Endothelial cell of umbilical vein (primary cell): ENCODE results near the gene RARA. TPM values are rescaled to one million over a fixed set of nuclear protein-coding genes. Genes with fewer than 3 reads are reported as not detected.

Source experiments
- BruUV-seq: library from RNA; stranded (reverse); fragments of 400-500 nt; replicated peaks from 2 replicates; lab custom pipeline; 2021; lab: Mats Ljungman, UMichigan
- CTCF ChIA-PET: fragments of 300-600, 350-600 bp; sonication (Branson Sonifier 250); formaldehyde crosslinking; loops from one replicate; lab custom pipeline; 2021; ENCODE audit warnings: antibody characterized with exemption, inconsistent platforms; lab: Charles Lee
- POLR2A ChIA-PET: fragments of 300-600, 350-600 bp; sonication (Branson Sonifier 250); formaldehyde crosslinking; loops from one replicate; lab custom pipeline; 2021; ENCODE audit warnings: antibody characterized with exemption, inconsistent platforms; lab: Charles Lee
- DNase-seq: peaks from one replicate; pipeline ENCODE4 v3.0.0-alpha.2; 2011; ENCODE audit warnings: low read depth, low spot score
- FAIRE-seq: peaks from 2 replicates; lab custom pipeline; 2011; peaks lifted over from hg19 to GRCh38; lab: Jason Lieb, UNC
- H2AFZ ChIP-seq: 2 replicates; pipeline ENCODE4 v1.6.0; 2012; ENCODE audit warnings: low read depth, low read length, control low read depth, inconsistent platforms
- H3K27ac ChIP-seq: 2 replicates; pipeline ENCODE4 v1.5.1; 2011; ENCODE audit warnings: low read depth, mild to moderate bottlenecking, control low read depth, low read length, moderate library complexity; ENCODE audit not compliant: insufficient read depth
- H3K27me3 ChIP-seq, 2 experiments: 2 replicates each; pipeline versions ENCODE4 v1.6.0 to v1.6.1; 2011; ENCODE audit warnings: low read length in 2 of 2, mixed read lengths in 1 of 2; ENCODE audit not compliant: control insufficient read depth in 2 of 2, insufficient read depth in 2 of 2
- H3K36me3 ChIP-seq, 2 experiments: 2 replicates in 1 of 2; 3 replicates in 1 of 2; pipeline ENCODE4 v1.5.1; 2011; ENCODE audit warnings: low read length in 2 of 2, mild to moderate bottlenecking in 1 of 2, moderate library complexity in 1 of 2; ENCODE audit not compliant: control insufficient read depth in 2 of 2, insufficient read depth in 2 of 2; ENCODE audit errors: extremely low read depth in 1 of 2
- H3K4me1 ChIP-seq: 3 replicates; pipeline ENCODE4 v1.5.1; 2011; ENCODE audit warnings: mild to moderate bottlenecking, low read length; ENCODE audit not compliant: control insufficient read depth, insufficient read depth; ENCODE audit errors: extremely low read depth
- H3K4me2 ChIP-seq: 2 replicates; pipeline ENCODE4 v1.6.1; 2011; ENCODE audit warnings: low read length, control low read depth, mixed read lengths; ENCODE audit not compliant: insufficient read depth
- H3K4me3 ChIP-seq, 3 experiments: fragments of 200-600 bp in 1 of 3; sonication (generic), shearing (Covaris generic) in 1 of 3; replicated peaks in 1 of 3; 2 replicates each; pipeline ENCODE4 v1.5.1; 2011 to 2016; ENCODE audit warnings: control low read depth in 3 of 3, low read length in 3 of 3, mild to moderate bottlenecking in 2 of 3, inconsistent platforms in 1 of 3, low read depth in 1 of 3, moderate library complexity in 1 of 3; ENCODE audit not compliant: insufficient read depth in 1 of 3
- H3K79me2 ChIP-seq: 2 replicates; pipeline ENCODE4 v1.6.0; 2012; ENCODE audit warnings: low read length, inconsistent platforms; ENCODE audit not compliant: control insufficient read depth, insufficient read depth
- H3K9ac ChIP-seq: replicated peaks from 2 replicates; pipeline ENCODE3; 2011; ENCODE audit warnings: low read length, control low read depth; ENCODE audit not compliant: insufficient read depth; ENCODE audit errors: extremely low read depth
- H3K9me1 ChIP-seq: replicated peaks from 3 replicates; pipeline ENCODE4 v1.6.0; 2011; ENCODE audit warnings: mild to moderate bottlenecking, low read length; ENCODE audit not compliant: control insufficient read depth, insufficient read depth; ENCODE audit errors: extremely low read depth
- H3K9me3 ChIP-seq: replicated peaks from 2 replicates; pipeline ENCODE4 v1.5.1; 2012; ENCODE audit warnings: low read length, inconsistent platforms; ENCODE audit not compliant: control insufficient read depth, insufficient read depth
- H4K20me1 ChIP-seq: replicated peaks from 2 replicates; pipeline ENCODE3; 2011; ENCODE audit warnings: mild to moderate bottlenecking, low read length; ENCODE audit not compliant: control insufficient read depth, insufficient read depth; ENCODE audit errors: extremely low read depth
- EZH2 ChIP-seq: IDR thresholded peaks from 2 replicates; pipeline ENCODE4 v1.6.1; 2012; ENCODE audit warnings: borderline replicate concordance, low read depth, mild to moderate bottlenecking, moderate library complexity, low read length, inconsistent platforms; ENCODE audit not compliant: severe bottlenecking
- GATA2 ChIP-seq: IDR thresholded peaks from 2 replicates; pipeline ENCODE4 v1.7.0; 2011; ENCODE audit warnings: low read depth, mild to moderate bottlenecking, moderate library complexity, mixed read lengths, low read length; ENCODE audit not compliant: insufficient read length, insufficient read depth
- JUN ChIP-seq: IDR thresholded peaks from 2 replicates; pipeline ENCODE4 v1.6.1; 2011; ENCODE audit warnings: borderline replicate concordance, low read depth; ENCODE audit not compliant: insufficient read length, insufficient read depth
- MAX ChIP-seq: IDR thresholded peaks from 2 replicates; pipeline ENCODE4 v1.6.1; 2011; ENCODE audit not compliant: insufficient read depth, insufficient read length
- MYC ChIP-seq: IDR thresholded peaks from one replicate; pipeline ENCODE4 v1.6.1; 2011; ENCODE audit warnings: mild to moderate bottlenecking, low read depth, low read length
- POLR2AphosphoS5 ChIP-seq: IDR thresholded peaks from 2 replicates; pipeline ENCODE4 v1.6.1; 2012; ENCODE audit warnings: low read depth, mild to moderate bottlenecking, control low read depth, low read length, moderate library complexity; ENCODE audit not compliant: insufficient read depth
- dilution Hi-C: fragments of 300-500 bp; cut with MboI; formaldehyde crosslinking; loops from one replicate; pipeline ENCODE4 v1.15.0; 2019; ENCODE audit warnings: low sequenced_read_pairs; ENCODE audit not compliant: extremely low pct_ligation_motif_present
- intact Hi-C: fragments of 100-400 bp; cut with micrococcal nuclease; formaldehyde crosslinking; loops from one replicate; pipeline ENCODE4 v1.10.0; 2022
- polyA plus RNA-seq, 4 experiments: library from polyadenylated mRNA; depleted of rRNA in 3 of 4; stranded (reverse) in 3 of 4; unstranded in 1 of 4; fragments of >200 nt; gene quantifications; 2 replicates each; pipeline versions ENCODE4 v1.2.1 to v1.2.3, GENCODE V29; 2011 to 2012; ENCODE audit warnings: missing spikeins in 1 of 4
- total RNA-seq: library from RNA; stranded (reverse); gene quantifications from 2 replicates; pipeline ENCODE4 v1.2.3, GENCODE V29; 2021
- TF ChIP-seq, protein P1 (sequence below), 2 donors: IDR thresholded peaks; 1 replicate in 1 of 2; 2 replicates in 1 of 2; pipeline ENCODE4 v1.5.1; 2011; ENCODE audit warnings: low read length in 2 of 2, mild to moderate bottlenecking in 2 of 2, moderate library complexity in 2 of 2, control low read depth in 1 of 2, inconsistent platforms in 1 of 2, low read depth in 1 of 2; ENCODE audit not compliant: insufficient read depth in 1 of 2; ENCODE audit errors: extremely low read depth in 1 of 2

RARA gene
- total and polyA plus RNA-seq, 2 donors (not counting 3 experiments of a cell fraction or from before 2014, with no cell fraction given) = 11.9 to 37.8 TPM

GRCh38 chr17:40340327-40340726 lies 31.3 kb downstream of the RARA start:
- FAIRE-seq (peak; percentile 21), DNase-seq (no peak)
- Histone ChIP-seq H3K9me1 (no peaks in the 10 kb centered on the region), H3K36me3 (peaks cover 0 to 1% of the 10 kb centered on the region in 2 experiments), H3K27me3 (no peaks in the 10 kb centered on the region), H3K27ac (peak overlapping the region; percentile 88), H3K4me3 (no peak overlapping the region), H3K79me2 (peaks cover 51% of the 10 kb centered on the region), H3K4me2 (no peak overlapping the region), H3K9me3 (no peaks in the 10 kb centered on the region), H2AFZ (no peak overlapping the region), H3K9ac (no peak overlapping the region), H3K4me1 (peaks cover 32% of the 10 kb centered on the region), H4K20me1 (no peaks in the 10 kb centered on the region)
- dilution Hi-C loops (no loop called here), intact Hi-C loops (no loop called here)
- TF ChIP-seq GATA2 = no peak
- TF ChIP-seq, protein P1, sequence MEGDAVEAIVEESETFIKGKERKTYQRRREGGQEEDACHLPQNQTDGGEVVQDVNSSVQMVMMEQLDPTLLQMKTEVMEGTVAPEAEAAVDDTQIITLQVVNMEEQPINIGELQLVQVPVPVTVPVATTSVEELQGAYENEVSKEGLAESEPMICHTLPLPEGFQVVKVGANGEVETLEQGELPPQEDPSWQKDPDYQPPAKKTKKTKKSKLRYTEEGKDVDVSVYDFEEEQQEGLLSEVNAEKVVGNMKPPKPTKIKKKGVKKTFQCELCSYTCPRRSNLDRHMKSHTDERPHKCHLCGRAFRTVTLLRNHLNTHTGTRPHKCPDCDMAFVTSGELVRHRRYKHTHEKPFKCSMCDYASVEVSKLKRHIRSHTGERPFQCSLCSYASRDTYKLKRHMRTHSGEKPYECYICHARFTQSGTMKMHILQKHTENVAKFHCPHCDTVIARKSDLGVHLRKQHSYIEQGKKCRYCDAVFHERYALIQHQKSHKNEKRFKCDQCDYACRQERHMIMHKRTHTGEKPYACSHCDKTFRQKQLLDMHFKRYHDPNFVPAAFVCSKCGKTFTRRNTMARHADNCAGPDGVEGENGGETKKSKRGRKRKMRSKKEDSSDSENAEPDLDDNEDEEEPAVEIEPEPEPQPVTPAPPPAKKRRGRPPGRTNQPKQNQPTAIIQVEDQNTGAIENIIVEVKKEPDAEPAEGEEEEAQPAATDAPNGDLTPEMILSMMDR (IDR thresholded peaks at IDR 0.05; ENCODE audit: extremely low read depth in 1 of 2, insufficient read depth in 1 of 2, low read depth in 1 of 2, low read length in 2 of 2) = no peak
- no peak for TF ChIP-seq JUN
- TF ChIP-seq POLR2AphosphoS5 = no peak
- TF ChIP-seq MAX = no peak
- no peak for TF ChIP-seq EZH2
- TF ChIP-seq MYC = no peak
- POLR2A ChIA-PET = no interaction called here
- no TSS peak for BruUV-seq
- CTCF ChIA-PET = interaction anchor here (0.7 to 10.6 kb wide), 3 partner anchors 15 to 36 kb away, joined by 3 to 109 read pairs (median 5); no protein-coding TSS in a partner anchor
